Midbrain (tissue), 1 donor: ENCODE results near the gene CLK4.

ENCODE experiments used
- DNase-seq: peaks from one replicate; lab custom pipeline; 2025; lab: John Stamatoyannopoulos, UW

Gene CLK4

GRCh38 chr5:178637356-178638074, 10.7 kb upstream of the CLK4 start:
- no peak for DNase-seq

GRCh38 chr5:178632285-178632684, 5.4 kb upstream of the CLK4 start:
- DNase-seq, result no peak

GRCh38 chr5:178630951-178631350, 4.1 kb upstream of the CLK4 start:
- no peak for DNase-seq

GRCh38 chr5:178630475-178630930, 3.7 kb upstream of the CLK4 start:
- no peak for DNase-seq

- DNase-seq, result no peak
Measured at GRCh38 chr5:178627259-178627598, 379 bp upstream of the CLK4 start.

- no peak for DNase-seq
Measured at GRCh38 chr5:178625679-178626483, 969 bp downstream of the CLK4 start.

- DNase-seq, result no peak
Measured at GRCh38 chr5:178624631-178625546, 2.0 kb downstream of the CLK4 start.

- DNase-seq, result no peak
Measured at GRCh38 chr5:178622679-178623247, 4.1 kb downstream of the CLK4 start.

- DNase-seq, result no peak
Measured at GRCh38 chr5:178619390-178619789, 7.5 kb downstream of the CLK4 start.

- no peak for DNase-seq
Measured at GRCh38 chr5:178612299-178612698, 14.6 kb downstream of the CLK4 start.

GRCh38 chr5:178606269-178606668, 20.6 kb downstream of the CLK4 start:
- no peak for DNase-seq

- DNase-seq, result no peak
Measured at GRCh38 chr5:178605788-178606187, 21.1 kb downstream of the CLK4 start.

GRCh38 chr5:178602752-178603151, 24.1 kb downstream of the CLK4 start:
- DNase-seq, result no peak

- DNase-seq, result no peak
Measured at GRCh38 chr5:178595750-178596149, 31.1 kb downstream of the CLK4 start.

GRCh38 chr5:178595150-178595549, 31.7 kb downstream of the CLK4 start:
- DNase-seq, result no peak

- DNase-seq, result no peak
Measured at GRCh38 chr5:178590924-178591423, 35.9 kb downstream of the CLK4 start.

- peak; percentile 23 for DNase-seq
Measured at GRCh38 chr5:178590141-178590923, 36.5 kb downstream of the CLK4 start, which contains the start of gene COL23A1. COL23A1 (minus strand) TSS chr5:178590393.

- peak; percentile 16 for DNase-seq
Measured at GRCh38 chr5:178589180-178590140, 37.4 kb downstream of the CLK4 start.

- DNase-seq, result no peak
Measured at GRCh38 chr5:178588769-178589168, 38.1 kb downstream of the CLK4 start.
